ENCODE results near the gene MYH7B. TPM values are rescaled to one million over a fixed set of nuclear protein-coding genes. Genes with fewer than 3 reads are reported as not detected.
A peak's percentile ranks its signal among the peaks of the same experiment; 100 is the strongest.

The MYH7B gene
- total RNA-seq, 1 experiment from 2014 or later = 0.22 TPM

DNA sequence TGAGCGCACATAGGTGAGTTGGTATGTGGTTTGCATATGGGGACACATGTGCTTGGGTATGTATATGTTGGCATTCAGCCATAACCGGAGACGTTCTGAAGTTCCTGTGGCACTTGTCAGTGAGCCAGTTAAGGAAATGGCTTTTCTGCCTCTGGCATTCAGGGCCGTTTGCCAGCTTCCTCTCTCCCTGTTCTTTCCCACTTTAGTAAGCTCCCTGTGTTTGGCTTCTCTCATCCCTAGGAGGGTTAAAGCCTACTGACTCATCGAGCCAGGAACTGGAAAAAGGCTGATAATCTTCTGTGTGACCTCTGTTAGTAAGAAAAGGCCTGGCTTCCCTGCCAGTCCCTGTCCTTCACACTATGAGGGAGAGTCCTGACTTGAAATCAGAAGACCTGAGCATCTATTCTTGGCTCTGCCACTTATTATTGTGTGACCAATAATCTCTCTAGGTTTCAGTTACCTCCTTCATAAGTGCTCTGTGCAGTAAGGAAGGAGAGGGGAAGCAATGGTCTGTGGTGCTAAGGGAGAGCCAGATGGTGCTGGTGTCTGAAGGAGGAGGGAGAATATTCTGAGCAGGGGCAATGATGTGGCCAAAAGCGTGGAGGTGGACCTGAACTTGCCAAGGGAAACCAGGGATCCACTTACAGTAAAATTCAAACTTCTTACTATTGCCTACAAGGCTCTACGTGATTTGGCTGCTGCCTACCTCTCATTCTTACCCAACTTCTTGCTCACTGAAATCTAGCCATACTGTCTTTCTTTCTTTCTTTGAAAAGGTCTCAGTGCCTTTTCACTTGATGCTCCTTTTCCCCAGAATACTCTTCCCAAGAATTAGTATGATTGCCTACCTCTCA, 47.8 kb upstream of the MYH7B start:
- Histone ChIP-seq H2BK15ac (ENCODE audit: low read depth, low read length) (no peak overlapping the region), H3K23ac (ENCODE audit: insufficient read length, low read depth, low read length) (no peak overlapping the region), H3K79me1 (ENCODE audit: insufficient read depth, low read depth, low read length, poor library complexity, severe bottlenecking) (no peaks in the 10 kb centered on the region), H4K91ac (ENCODE audit: insufficient read length, low read depth, low read length) (no peak overlapping the region), H2AFZ (ENCODE audit: low read length) (no peak overlapping the region), H4K5ac (ENCODE audit: insufficient read length, low read depth, low read length) (no peak overlapping the region), H3K27ac (ENCODE audit: insufficient read length, low read depth, low read length) (no peak overlapping the region), H2BK5ac (ENCODE audit: insufficient read length, low read length) (no peak overlapping the region), H3T11ph (ENCODE audit: low read length) (no peak overlapping the region), H3K4ac (ENCODE audit: low read depth, low read length) (no peak overlapping the region), H3K18ac (ENCODE audit: insufficient read length, low read depth, low read length) (no peak overlapping the region), H3K27me3 (ENCODE audit: insufficient read depth, low read length) (no peaks in the 10 kb centered on the region), H3K56ac (ENCODE audit: insufficient read length, low read depth, low read length) (no peak overlapping the region), H3K9me3 (ENCODE audit: control insufficient read depth, low read depth, low read length) (no peaks in the 10 kb centered on the region), H3K4me1 (ENCODE audit: insufficient read depth, low read length) (no peaks in the 10 kb centered on the region), H4K8ac (replicated peaks; ENCODE audit: insufficient read length, low read depth, low read length) (no peak overlapping the region), H4K20me1 (ENCODE audit: control insufficient read depth, insufficient read depth, insufficient read length) (no peaks in the 10 kb centered on the region), H3K14ac (ENCODE audit: insufficient read depth, low read length) (no peak overlapping the region), H3K79me2 (ENCODE audit: insufficient read depth, low read length) (no peaks in the 10 kb centered on the region), H3K9ac (ENCODE audit: extremely low read depth, insufficient read length, low read length) (no peak overlapping the region), H3K23me2 (ENCODE audit: insufficient read length, low read depth, low read length, poor library complexity, severe bottlenecking) (no peaks in the 10 kb centered on the region), H2AK5ac (ENCODE audit: insufficient read length, low read length) (no peak overlapping the region), H2BK120ac (ENCODE audit: low read depth, low read length, poor library complexity, severe bottlenecking) (no peak overlapping the region), H3K4me2 (ENCODE audit: insufficient read depth, insufficient read length, low read length) (no peak overlapping the region), H2BK20ac (ENCODE audit: low read depth, low read length, poor library complexity, severe bottlenecking) (no peak overlapping the region), H2BK12ac (ENCODE audit: insufficient read length, low read depth, low read length) (no peak overlapping the region)
- TF ChIP-seq, protein P1, sequence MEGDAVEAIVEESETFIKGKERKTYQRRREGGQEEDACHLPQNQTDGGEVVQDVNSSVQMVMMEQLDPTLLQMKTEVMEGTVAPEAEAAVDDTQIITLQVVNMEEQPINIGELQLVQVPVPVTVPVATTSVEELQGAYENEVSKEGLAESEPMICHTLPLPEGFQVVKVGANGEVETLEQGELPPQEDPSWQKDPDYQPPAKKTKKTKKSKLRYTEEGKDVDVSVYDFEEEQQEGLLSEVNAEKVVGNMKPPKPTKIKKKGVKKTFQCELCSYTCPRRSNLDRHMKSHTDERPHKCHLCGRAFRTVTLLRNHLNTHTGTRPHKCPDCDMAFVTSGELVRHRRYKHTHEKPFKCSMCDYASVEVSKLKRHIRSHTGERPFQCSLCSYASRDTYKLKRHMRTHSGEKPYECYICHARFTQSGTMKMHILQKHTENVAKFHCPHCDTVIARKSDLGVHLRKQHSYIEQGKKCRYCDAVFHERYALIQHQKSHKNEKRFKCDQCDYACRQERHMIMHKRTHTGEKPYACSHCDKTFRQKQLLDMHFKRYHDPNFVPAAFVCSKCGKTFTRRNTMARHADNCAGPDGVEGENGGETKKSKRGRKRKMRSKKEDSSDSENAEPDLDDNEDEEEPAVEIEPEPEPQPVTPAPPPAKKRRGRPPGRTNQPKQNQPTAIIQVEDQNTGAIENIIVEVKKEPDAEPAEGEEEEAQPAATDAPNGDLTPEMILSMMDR (conservative IDR thresholded peaks at IDR 0.05) = no peak
- no peak for DNase-seq
- H3K27ac Mint-ChIP-seq = peak overlapping the region in 1 of 3 experiments; percentile 65; a peak in 2 of 7 replicates
- H3K4me3 Mint-ChIP-seq = no peak overlapping the region
- H3K9me3 Mint-ChIP-seq = no peaks in the 10 kb centered on the region
- no CpG with 5 or more reads among the region's 7 CpGs for WGBS (ENCODE audit: extremely low coverage, insufficient read length, low lambda C conversion rate)
- no peaks in the 10 kb centered on the region for H3K4me1 Mint-ChIP-seq
- no peaks in the 10 kb centered on the region; a peak in 1 of 7 replicates for H3K36me3 Mint-ChIP-seq (ENCODE audit: insufficient read depth in 1 of 3, low read depth in 3 of 3)
- no peaks in the 10 kb centered on the region for H3K27me3 Mint-ChIP-seq (ENCODE audit: low read depth)
